Fibroblast of lung (primary cell): ENCODE measurements around the gene AFF2. TPM values are rescaled to one million over a fixed set of nuclear protein-coding genes. Genes with fewer than 3 reads are reported as not detected.

ENCODE experiments used
- DNase-seq, 2 donors: peaks; one replicate each; pipeline versions ENCODE4 v3.0.0 to v3.0.0-alpha.2; 2010; ENCODE audit warnings: low read depth in 2 of 2
- H2AFZ ChIP-seq: 2 replicates; pipeline ENCODE4 v1.5.1; 2012; ENCODE audit warnings: low read length, control low read depth, inconsistent platforms
- H3K27ac ChIP-seq: 2 replicates; pipeline ENCODE4 v1.5.1; 2011; ENCODE audit warnings: low read length, control low read depth; ENCODE audit not compliant: insufficient read depth
- H3K27me3 ChIP-seq: 2 replicates; pipeline ENCODE4 v1.5.1; 2011; ENCODE audit warnings: mild to moderate bottlenecking, low read length; ENCODE audit not compliant: control insufficient read depth, insufficient read depth
- H3K36me3 ChIP-seq: 2 replicates; pipeline ENCODE4 v1.5.1; 2011; ENCODE audit warnings: low read length; ENCODE audit not compliant: control insufficient read depth, insufficient read depth
- H3K4me1 ChIP-seq: 2 replicates; pipeline ENCODE4 v1.5.1; 2011; ENCODE audit warnings: low read length; ENCODE audit not compliant: control insufficient read depth, insufficient read depth; ENCODE audit errors: extremely low read depth
- H3K4me2 ChIP-seq: 2 replicates; pipeline ENCODE4 v1.5.1; 2011; ENCODE audit warnings: low read length, control low read depth; ENCODE audit not compliant: insufficient read depth; ENCODE audit errors: extremely low read depth
- H3K4me3 ChIP-seq, 4 experiments: fragments of 200-600 bp in 1 of 4; sonication (generic) in 1 of 4; replicated peaks in 1 of 4; 2 replicates each; pipeline ENCODE4 v1.5.1; 2011 to 2016; ENCODE audit warnings: low read length in 4 of 4, low read depth in 3 of 4, mild to moderate bottlenecking in 3 of 4, control low read depth in 2 of 4, inconsistent platforms in 1 of 4, mixed read lengths in 1 of 4; ENCODE audit not compliant: insufficient read depth in 1 of 4; ENCODE audit errors: control extremely low read depth in 1 of 4
- H3K79me2 ChIP-seq: 2 replicates; pipeline ENCODE4 v1.5.1; 2012; ENCODE audit warnings: mild to moderate bottlenecking, low read length, inconsistent platforms; ENCODE audit not compliant: control insufficient read depth, insufficient read depth
- H3K9ac ChIP-seq: 2 replicates; pipeline ENCODE4 v1.5.1; 2011; ENCODE audit warnings: mild to moderate bottlenecking, low read length, control low read depth; ENCODE audit not compliant: insufficient read depth
- H3K9me3 ChIP-seq: 2 replicates; pipeline ENCODE4 v1.5.1; 2012; ENCODE audit warnings: low read depth, low read length; ENCODE audit not compliant: control insufficient read depth, insufficient read depth
- H4K20me1 ChIP-seq: 2 replicates; pipeline ENCODE4 v1.5.1; 2011; ENCODE audit warnings: low read length; ENCODE audit not compliant: control insufficient read depth, insufficient read depth; ENCODE audit errors: extremely low read depth
- CTCF ChIP-seq, 2 donors: IDR thresholded peaks in 1 of 2; conservative IDR thresholded peaks in 1 of 2; 1 replicate in 1 of 2; 2 replicates in 1 of 2; pipeline ENCODE4 v1.5.1; 2011 to 2012; ENCODE audit warnings: low read length in 2 of 2, control low read depth in 1 of 2, inconsistent platforms in 1 of 2, low read depth in 1 of 2, mild to moderate bottlenecking in 1 of 2
- EZH2 ChIP-seq: IDR thresholded peaks from 2 replicates; pipeline ENCODE4 v1.5.1; 2012; ENCODE audit warnings: low read length, control low read depth, mild to moderate bottlenecking; ENCODE audit errors: missing control alignments
- polyA plus RNA-seq, 2 donors: library from polyadenylated mRNA; depleted of rRNA in 1 of 2; stranded (reverse) in 1 of 2; unstranded in 1 of 2; fragments of >200 nt; gene quantifications; 2 replicates each; pipeline ENCODE4 v1.2.1, GENCODE V29; 2011 to 2012; ENCODE audit warnings: missing spikeins in 1 of 2
- total RNA-seq: library from RNA; depleted of rRNA; stranded (reverse); fragments of >200 nt; gene quantifications from 2 replicates; pipeline ENCODE4 v1.2.1, GENCODE V29; 2014

Gene AFF2
- total and polyA plus RNA-seq, 2 donors (not counting 1 experiment from before 2014, with no cell fraction given), result under 0.01 to 0.05 TPM

GRCh38 chrX:148854306-148854705 is 353.9 kb downstream of the AFF2 start:
- no peak overlapping the region for H3K27ac ChIP-seq
- H3K4me1 ChIP-seq, result no peaks in the 10 kb centered on the region
- H3K9me3 ChIP-seq, result no peaks in the 10 kb centered on the region
- no peaks in the 10 kb centered on the region for H3K79me2 ChIP-seq
- H3K4me2 ChIP-seq, result no peak overlapping the region
- no peaks in the 10 kb centered on the region for H4K20me1 ChIP-seq
- TF ChIP-seq CTCF (conservative IDR thresholded peaks at IDR 0.05 in 1 of 2, IDR thresholded peaks at IDR 0.05 in 1 of 2; ENCODE audit: low read depth in 1 of 2, low read length in 2 of 2) (no peak), EZH2 (no peak)
- H3K27me3 ChIP-seq, result no peaks in the 10 kb centered on the region
- H2AFZ ChIP-seq, result no peak overlapping the region
- no peak overlapping the region for H3K4me3 ChIP-seq
- H3K9ac ChIP-seq, result no peak overlapping the region
- DNase-seq, result peak; percentile 23 to 36
- no peaks in the 10 kb centered on the region for H3K36me3 ChIP-seq

- no peaks in the 10 kb centered on the region for H3K4me1 ChIP-seq
- H3K4me3 ChIP-seq, result no peak overlapping the region
- no peak for TF ChIP-seq EZH2
- no peak for TF ChIP-seq CTCF (conservative IDR thresholded peaks at IDR 0.05 in 1 of 2, IDR thresholded peaks at IDR 0.05 in 1 of 2; ENCODE audit: low read depth in 1 of 2, low read length in 2 of 2)
- no peak overlapping the region for H3K4me2 ChIP-seq
- no peak overlapping the region for H3K9ac ChIP-seq
- H4K20me1 ChIP-seq, result no peaks in the 10 kb centered on the region
- no peak for DNase-seq
- no peak overlapping the region for H3K27ac ChIP-seq
- H3K36me3 ChIP-seq, result no peaks in the 10 kb centered on the region
- H3K9me3 ChIP-seq, result no peaks in the 10 kb centered on the region
- no peaks in the 10 kb centered on the region for H3K79me2 ChIP-seq
- H2AFZ ChIP-seq, result no peak overlapping the region
- no peaks in the 10 kb centered on the region for H3K27me3 ChIP-seq
Observed at GRCh38 chrX:148856505-148856904, 356.1 kb downstream of the AFF2 start.

- Histone ChIP-seq H3K4me1 (no peaks in the 10 kb centered on the region), H3K9me3 (no peaks in the 10 kb centered on the region), H3K27me3 (no peaks in the 10 kb centered on the region), H3K9ac (no peak overlapping the region), H3K4me2 (no peak overlapping the region), H3K27ac (no peak overlapping the region), H3K36me3 (no peaks in the 10 kb centered on the region), H4K20me1 (no peaks in the 10 kb centered on the region), H2AFZ (no peak overlapping the region), H3K4me3 (no peak overlapping the region), H3K79me2 (no peaks in the 10 kb centered on the region)
- no peak for DNase-seq
- TF ChIP-seq CTCF (conservative IDR thresholded peaks at IDR 0.05 in 1 of 2, IDR thresholded peaks at IDR 0.05 in 1 of 2; ENCODE audit: low read depth in 1 of 2, low read length in 2 of 2) (no peak), EZH2 (no peak)
Observed at GRCh38 chrX:148865277-148866210, 365.1 kb downstream of the AFF2 start.
